Fibroblast of lung (primary cell): ENCODE results near the gene PPP1R1C. TPM values are rescaled to one million over a fixed set of nuclear protein-coding genes. Genes with fewer than 3 reads are reported as not detected.
"Not testable (repeated sequence)": the region's sequence is repeated elsewhere in the genome, so short reads cannot be mapped to it uniquely, and the experiment has no call there.

Source experiments
- DNase-seq, 2 donors: peaks; one replicate each; pipeline versions ENCODE4 v3.0.0 to v3.0.0-alpha.2; 2010; ENCODE audit warnings: low read depth in 2 of 2
- H2AFZ ChIP-seq: 2 replicates; pipeline ENCODE4 v1.5.1; 2012; ENCODE audit warnings: low read length, control low read depth, inconsistent platforms
- H3K27ac ChIP-seq: 2 replicates; pipeline ENCODE4 v1.5.1; 2011; ENCODE audit warnings: low read length, control low read depth; ENCODE audit not compliant: insufficient read depth
- H3K27me3 ChIP-seq: 2 replicates; pipeline ENCODE4 v1.5.1; 2011; ENCODE audit warnings: mild to moderate bottlenecking, low read length; ENCODE audit not compliant: control insufficient read depth, insufficient read depth
- H3K36me3 ChIP-seq: 2 replicates; pipeline ENCODE4 v1.5.1; 2011; ENCODE audit warnings: low read length; ENCODE audit not compliant: control insufficient read depth, insufficient read depth
- H3K4me1 ChIP-seq: 2 replicates; pipeline ENCODE4 v1.5.1; 2011; ENCODE audit warnings: low read length; ENCODE audit not compliant: control insufficient read depth, insufficient read depth; ENCODE audit errors: extremely low read depth
- H3K4me2 ChIP-seq: 2 replicates; pipeline ENCODE4 v1.5.1; 2011; ENCODE audit warnings: low read length, control low read depth; ENCODE audit not compliant: insufficient read depth; ENCODE audit errors: extremely low read depth
- H3K4me3 ChIP-seq, 4 experiments: fragments of 200-600 bp in 1 of 4; sonication (generic) in 1 of 4; replicated peaks in 1 of 4; 2 replicates each; pipeline ENCODE4 v1.5.1; 2011 to 2016; ENCODE audit warnings: low read length in 4 of 4, low read depth in 3 of 4, mild to moderate bottlenecking in 3 of 4, control low read depth in 2 of 4, inconsistent platforms in 1 of 4, mixed read lengths in 1 of 4; ENCODE audit not compliant: insufficient read depth in 1 of 4; ENCODE audit errors: control extremely low read depth in 1 of 4
- H3K79me2 ChIP-seq: 2 replicates; pipeline ENCODE4 v1.5.1; 2012; ENCODE audit warnings: mild to moderate bottlenecking, low read length, inconsistent platforms; ENCODE audit not compliant: control insufficient read depth, insufficient read depth
- H3K9ac ChIP-seq: 2 replicates; pipeline ENCODE4 v1.5.1; 2011; ENCODE audit warnings: mild to moderate bottlenecking, low read length, control low read depth; ENCODE audit not compliant: insufficient read depth
- H3K9me3 ChIP-seq: 2 replicates; pipeline ENCODE4 v1.5.1; 2012; ENCODE audit warnings: low read depth, low read length; ENCODE audit not compliant: control insufficient read depth, insufficient read depth
- H4K20me1 ChIP-seq: 2 replicates; pipeline ENCODE4 v1.5.1; 2011; ENCODE audit warnings: low read length; ENCODE audit not compliant: control insufficient read depth, insufficient read depth; ENCODE audit errors: extremely low read depth
- CTCF ChIP-seq, 2 donors: IDR thresholded peaks in 1 of 2; conservative IDR thresholded peaks in 1 of 2; 1 replicate in 1 of 2; 2 replicates in 1 of 2; pipeline ENCODE4 v1.5.1; 2011 to 2012; ENCODE audit warnings: low read length in 2 of 2, control low read depth in 1 of 2, inconsistent platforms in 1 of 2, low read depth in 1 of 2, mild to moderate bottlenecking in 1 of 2
- EZH2 ChIP-seq: IDR thresholded peaks from 2 replicates; pipeline ENCODE4 v1.5.1; 2012; ENCODE audit warnings: low read length, control low read depth, mild to moderate bottlenecking; ENCODE audit errors: missing control alignments
- polyA plus RNA-seq, 2 donors: library from polyadenylated mRNA; depleted of rRNA in 1 of 2; stranded (reverse) in 1 of 2; unstranded in 1 of 2; fragments of >200 nt; gene quantifications; 2 replicates each; pipeline ENCODE4 v1.2.1, GENCODE V29; 2011 to 2012; ENCODE audit warnings: missing spikeins in 1 of 2
- total RNA-seq: library from RNA; depleted of rRNA; stranded (reverse); fragments of >200 nt; gene quantifications from 2 replicates; pipeline ENCODE4 v1.2.1, GENCODE V29; 2014

Gene PPP1R1C
- total and polyA plus RNA-seq, 2 donors (not counting 1 experiment from before 2014, with no cell fraction given) = 0.50 to 0.57 TPM

- DNase-seq = peak; percentile 55 to 86
- Histone ChIP-seq H3K9ac (no peak overlapping the region), H3K4me1 (peaks cover 4% of the 10 kb centered on the region), H3K27ac (no peak overlapping the region), H3K79me2 (no peaks in the 10 kb centered on the region), H2AFZ (no peak overlapping the region), H4K20me1 (no peaks in the 10 kb centered on the region), H3K36me3 (no peaks in the 10 kb centered on the region), H3K9me3 (no peaks in the 10 kb centered on the region), H3K27me3 (no peaks in the 10 kb centered on the region), H3K4me2 (peak overlapping the region; percentile 29), H3K4me3 (no peak overlapping the region)
- TF ChIP-seq CTCF (conservative IDR thresholded peaks at IDR 0.05 in 1 of 2, IDR thresholded peaks at IDR 0.05 in 1 of 2; ENCODE audit: low read depth in 1 of 2, low read length in 2 of 2) (no peak), EZH2 (no peak)
Observed at GRCh38 chr2:182020286-182021070, 34.8 kb downstream of the PPP1R1C start.

DNA sequence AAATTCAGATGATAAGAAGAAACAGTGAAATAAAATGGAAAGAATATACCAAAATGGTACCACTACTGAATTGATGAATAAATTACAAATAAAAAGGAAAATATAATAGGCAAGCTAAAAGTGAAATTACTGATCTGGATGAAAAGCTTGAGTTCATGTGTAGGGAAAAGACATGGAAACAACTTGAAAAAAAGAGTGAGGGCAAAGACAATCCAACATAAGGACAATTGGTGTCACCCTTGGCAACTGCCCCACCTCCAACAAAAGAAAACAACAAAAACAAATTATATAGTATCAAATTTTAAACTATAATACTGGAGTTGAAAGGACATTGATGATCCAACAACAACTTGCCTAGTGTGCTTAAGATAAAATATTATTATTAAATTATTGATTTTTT lies 37.6 kb downstream of the PPP1R1C start:
- Histone ChIP-seq H3K9me3 (no peaks in the 10 kb centered on the region), H4K20me1 (no peaks in the 10 kb centered on the region), H3K9ac (no peak overlapping the region), H3K4me2 (no peak overlapping the region), H3K36me3 (no peaks in the 10 kb centered on the region), H3K4me3 (no peak overlapping the region), H2AFZ (no peak overlapping the region), H3K4me1 (peaks cover 4% of the 10 kb centered on the region), H3K79me2 (no peaks in the 10 kb centered on the region), H3K27me3 (no peaks in the 10 kb centered on the region), H3K27ac (no peak overlapping the region)
- TF ChIP-seq EZH2 (no peak), CTCF (conservative IDR thresholded peaks at IDR 0.05 in 1 of 2, IDR thresholded peaks at IDR 0.05 in 1 of 2; ENCODE audit: low read depth in 1 of 2, low read length in 2 of 2) (no peak)
- no peak for DNase-seq

DNA sequence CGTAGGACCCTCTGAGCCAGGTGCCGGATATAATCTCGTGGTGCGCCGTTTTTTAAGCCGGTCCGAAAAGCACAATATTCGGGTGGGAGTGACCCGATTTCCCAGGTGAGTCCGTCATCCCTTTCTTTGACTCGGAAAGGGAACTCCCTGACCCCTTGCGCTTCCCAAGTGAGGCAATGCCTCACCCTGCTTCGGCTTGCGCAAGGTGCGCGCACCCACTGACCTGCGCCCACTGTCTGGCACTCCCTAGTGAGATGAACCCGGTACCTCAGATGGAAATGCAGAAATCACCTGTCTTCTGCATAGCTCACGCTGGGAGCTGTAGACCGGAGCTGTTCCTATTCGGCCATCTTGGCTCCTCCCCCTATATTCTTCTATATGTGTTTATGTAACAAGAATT lies 45.2 kb downstream of the PPP1R1C start:
- H2AFZ ChIP-seq, H3K27me3 ChIP-seq, H3K4me2 ChIP-seq, DNase-seq, H3K9me3 ChIP-seq, H3K4me3 ChIP-seq, H4K20me1 ChIP-seq, H3K9ac ChIP-seq, H3K4me1 ChIP-seq, H3K36me3 ChIP-seq, H3K27ac ChIP-seq, H3K79me2 ChIP-seq: not testable (repeated sequence)
